Fibroblast of lung (primary cell): ENCODE data around the gene USF3. TPM values are rescaled to one million over a fixed set of nuclear protein-coding genes. Genes with fewer than 3 reads are reported as not detected.

ENCODE experiments used
- DNase-seq, 2 donors: peaks; one replicate each; pipeline versions ENCODE4 v3.0.0 to v3.0.0-alpha.2; 2010; ENCODE audit warnings: low read depth in 2 of 2
- H2AFZ ChIP-seq: 2 replicates; pipeline ENCODE4 v1.5.1; 2012; ENCODE audit warnings: low read length, control low read depth, inconsistent platforms
- H3K27ac ChIP-seq: 2 replicates; pipeline ENCODE4 v1.5.1; 2011; ENCODE audit warnings: low read length, control low read depth; ENCODE audit not compliant: insufficient read depth
- H3K27me3 ChIP-seq: 2 replicates; pipeline ENCODE4 v1.5.1; 2011; ENCODE audit warnings: mild to moderate bottlenecking, low read length; ENCODE audit not compliant: control insufficient read depth, insufficient read depth
- H3K36me3 ChIP-seq: 2 replicates; pipeline ENCODE4 v1.5.1; 2011; ENCODE audit warnings: low read length; ENCODE audit not compliant: control insufficient read depth, insufficient read depth
- H3K4me1 ChIP-seq: 2 replicates; pipeline ENCODE4 v1.5.1; 2011; ENCODE audit warnings: low read length; ENCODE audit not compliant: control insufficient read depth, insufficient read depth; ENCODE audit errors: extremely low read depth
- H3K4me2 ChIP-seq: 2 replicates; pipeline ENCODE4 v1.5.1; 2011; ENCODE audit warnings: low read length, control low read depth; ENCODE audit not compliant: insufficient read depth; ENCODE audit errors: extremely low read depth
- H3K4me3 ChIP-seq, 4 experiments: fragments of 200-600 bp in 1 of 4; sonication (generic) in 1 of 4; replicated peaks in 1 of 4; 2 replicates each; pipeline ENCODE4 v1.5.1; 2011 to 2016; ENCODE audit warnings: low read length in 4 of 4, low read depth in 3 of 4, mild to moderate bottlenecking in 3 of 4, control low read depth in 2 of 4, inconsistent platforms in 1 of 4, mixed read lengths in 1 of 4; ENCODE audit not compliant: insufficient read depth in 1 of 4; ENCODE audit errors: control extremely low read depth in 1 of 4
- H3K79me2 ChIP-seq: 2 replicates; pipeline ENCODE4 v1.5.1; 2012; ENCODE audit warnings: mild to moderate bottlenecking, low read length, inconsistent platforms; ENCODE audit not compliant: control insufficient read depth, insufficient read depth
- H3K9ac ChIP-seq: 2 replicates; pipeline ENCODE4 v1.5.1; 2011; ENCODE audit warnings: mild to moderate bottlenecking, low read length, control low read depth; ENCODE audit not compliant: insufficient read depth
- H3K9me3 ChIP-seq: 2 replicates; pipeline ENCODE4 v1.5.1; 2012; ENCODE audit warnings: low read depth, low read length; ENCODE audit not compliant: control insufficient read depth, insufficient read depth
- H4K20me1 ChIP-seq: 2 replicates; pipeline ENCODE4 v1.5.1; 2011; ENCODE audit warnings: low read length; ENCODE audit not compliant: control insufficient read depth, insufficient read depth; ENCODE audit errors: extremely low read depth
- EZH2 ChIP-seq: IDR thresholded peaks from 2 replicates; pipeline ENCODE4 v1.5.1; 2012; ENCODE audit warnings: low read length, control low read depth, mild to moderate bottlenecking; ENCODE audit errors: missing control alignments
- polyA minus RNA-seq: library from RNA; depleted of rRNA, polyadenylated mRNA; stranded (reverse); fragments of >200 nt; gene quantifications from 2 replicates; pipeline ENCODE4 v1.2.3, GENCODE V29; 2011; ENCODE audit warnings: low replicate concordance
- polyA plus RNA-seq, 2 donors: library from polyadenylated mRNA; depleted of rRNA in 1 of 2; stranded (reverse) in 1 of 2; unstranded in 1 of 2; fragments of >200 nt; gene quantifications; 2 replicates each; pipeline ENCODE4 v1.2.1, GENCODE V29; 2011 to 2012; ENCODE audit warnings: missing spikeins in 1 of 2
- total RNA-seq: library from RNA; depleted of rRNA; stranded (reverse); fragments of >200 nt; gene quantifications from 2 replicates; pipeline ENCODE4 v1.2.1, GENCODE V29; 2014
- TF ChIP-seq, protein P1 (sequence below), 2 donors: IDR thresholded peaks in 1 of 2; conservative IDR thresholded peaks in 1 of 2; 1 replicate in 1 of 2; 2 replicates in 1 of 2; pipeline ENCODE4 v1.5.1; 2011 to 2012; ENCODE audit warnings: low read length in 2 of 2, control low read depth in 1 of 2, inconsistent platforms in 1 of 2, low read depth in 1 of 2, mild to moderate bottlenecking in 1 of 2

The USF3 gene, protein sequence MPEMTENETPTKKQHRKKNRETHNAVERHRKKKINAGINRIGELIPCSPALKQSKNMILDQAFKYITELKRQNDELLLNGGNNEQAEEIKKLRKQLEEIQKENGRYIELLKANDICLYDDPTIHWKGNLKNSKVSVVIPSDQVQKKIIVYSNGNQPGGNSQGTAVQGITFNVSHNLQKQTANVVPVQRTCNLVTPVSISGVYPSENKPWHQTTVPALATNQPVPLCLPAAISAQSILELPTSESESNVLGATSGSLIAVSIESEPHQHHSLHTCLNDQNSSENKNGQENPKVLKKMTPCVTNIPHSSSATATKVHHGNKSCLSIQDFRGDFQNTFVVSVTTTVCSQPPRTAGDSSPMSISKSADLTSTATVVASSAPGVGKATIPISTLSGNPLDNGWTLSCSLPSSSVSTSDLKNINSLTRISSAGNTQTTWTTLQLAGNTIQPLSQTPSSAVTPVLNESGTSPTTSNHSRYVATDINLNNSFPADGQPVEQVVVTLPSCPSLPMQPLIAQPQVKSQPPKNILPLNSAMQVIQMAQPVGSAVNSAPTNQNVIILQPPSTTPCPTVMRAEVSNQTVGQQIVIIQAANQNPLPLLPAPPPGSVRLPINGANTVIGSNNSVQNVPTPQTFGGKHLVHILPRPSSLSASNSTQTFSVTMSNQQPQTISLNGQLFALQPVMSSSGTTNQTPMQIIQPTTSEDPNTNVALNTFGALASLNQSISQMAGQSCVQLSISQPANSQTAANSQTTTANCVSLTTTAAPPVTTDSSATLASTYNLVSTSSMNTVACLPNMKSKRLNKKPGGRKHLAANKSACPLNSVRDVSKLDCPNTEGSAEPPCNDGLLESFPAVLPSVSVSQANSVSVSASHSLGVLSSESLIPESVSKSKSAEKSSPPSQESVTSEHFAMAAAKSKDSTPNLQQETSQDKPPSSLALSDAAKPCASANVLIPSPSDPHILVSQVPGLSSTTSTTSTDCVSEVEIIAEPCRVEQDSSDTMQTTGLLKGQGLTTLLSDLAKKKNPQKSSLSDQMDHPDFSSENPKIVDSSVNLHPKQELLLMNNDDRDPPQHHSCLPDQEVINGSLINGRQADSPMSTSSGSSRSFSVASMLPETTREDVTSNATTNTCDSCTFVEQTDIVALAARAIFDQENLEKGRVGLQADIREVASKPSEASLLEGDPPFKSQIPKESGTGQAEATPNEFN (N-terminal part only)
- total RNA-seq, result 5.9 and 8.9 TPM in 2 replicates
- polyA plus RNA-seq, result 13.0 and 15.8 TPM in 2 replicates
- 3.3 and 4.9 TPM in 2 replicates for polyA plus RNA-seq (2012)
- polyA minus RNA-seq, result 11.3 and 11.6 TPM in 2 replicates

DNA sequence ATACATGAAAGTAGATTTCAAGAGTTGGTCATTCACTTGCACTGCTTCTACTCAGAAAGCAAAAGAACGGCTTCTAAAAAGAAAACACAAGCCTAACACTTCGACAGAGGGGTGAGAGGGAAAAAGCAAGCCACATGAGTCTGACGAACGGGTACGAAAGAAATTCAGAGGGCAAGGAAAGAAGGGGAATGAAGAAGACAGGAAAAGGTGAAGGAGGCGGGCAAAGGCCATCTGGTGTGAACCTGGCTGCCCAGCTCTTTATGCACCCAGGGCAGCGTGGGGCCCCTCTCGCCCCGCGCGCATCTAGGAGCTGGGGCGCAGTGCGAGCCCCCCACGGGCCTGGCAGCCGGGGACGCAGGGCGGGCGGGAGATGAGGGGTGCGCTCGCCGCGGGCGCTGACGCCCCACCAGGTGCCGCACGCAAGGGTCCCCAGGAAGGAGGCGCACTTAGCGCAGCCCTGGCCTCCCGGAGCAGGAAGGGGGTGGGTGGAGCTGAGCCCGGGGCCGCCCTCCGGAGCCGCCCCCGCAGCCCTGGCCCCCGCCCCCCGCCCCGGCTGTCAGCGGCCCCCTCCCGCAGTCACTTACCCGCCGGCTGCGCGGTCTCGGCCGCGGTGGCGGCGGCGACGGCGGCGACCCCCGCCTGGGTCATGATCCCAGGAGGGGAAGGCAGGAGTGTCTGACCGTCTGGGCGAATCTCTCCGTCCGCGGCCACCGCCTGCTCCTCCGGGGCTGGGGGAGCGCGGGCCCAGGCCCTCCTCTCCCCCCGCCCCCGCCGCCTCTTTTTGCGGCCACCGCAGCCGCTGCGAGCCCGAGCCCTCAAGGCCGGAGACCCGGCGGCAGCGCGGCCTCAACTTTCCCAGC lies at the start of gene USF3:
Gene USF3, minus strand, starts transcription at position 857 of the 860 bp plus-strand sequence. CDS start 21,764 bp downstream, outside the sequence.
- Histone ChIP-seq H2AFZ (peak within 1 kb of the TSS; percentile 100), H3K9ac (peak within 1 kb of the TSS; percentile 87), H3K27ac (peak within 1 kb of the TSS; percentile 84), H3K9me3 (no peaks in the 10 kb centered on the region), H3K4me1 (no peaks in the 10 kb centered on the region), H4K20me1 (no peaks in the 10 kb centered on the region), H3K27me3 (no peaks in the 10 kb centered on the region), H3K4me2 (peak within 1 kb of the TSS; percentile 99), H3K4me3 (peak within 1 kb of the TSS; percentile 84 to 100 (median 94)), H3K36me3 (no peaks in the 10 kb centered on the region), H3K79me2 (peaks cover 11% of the 10 kb centered on the region)
- DNase-seq, result peak; percentile 56 to 60
- TF ChIP-seq, protein P1, sequence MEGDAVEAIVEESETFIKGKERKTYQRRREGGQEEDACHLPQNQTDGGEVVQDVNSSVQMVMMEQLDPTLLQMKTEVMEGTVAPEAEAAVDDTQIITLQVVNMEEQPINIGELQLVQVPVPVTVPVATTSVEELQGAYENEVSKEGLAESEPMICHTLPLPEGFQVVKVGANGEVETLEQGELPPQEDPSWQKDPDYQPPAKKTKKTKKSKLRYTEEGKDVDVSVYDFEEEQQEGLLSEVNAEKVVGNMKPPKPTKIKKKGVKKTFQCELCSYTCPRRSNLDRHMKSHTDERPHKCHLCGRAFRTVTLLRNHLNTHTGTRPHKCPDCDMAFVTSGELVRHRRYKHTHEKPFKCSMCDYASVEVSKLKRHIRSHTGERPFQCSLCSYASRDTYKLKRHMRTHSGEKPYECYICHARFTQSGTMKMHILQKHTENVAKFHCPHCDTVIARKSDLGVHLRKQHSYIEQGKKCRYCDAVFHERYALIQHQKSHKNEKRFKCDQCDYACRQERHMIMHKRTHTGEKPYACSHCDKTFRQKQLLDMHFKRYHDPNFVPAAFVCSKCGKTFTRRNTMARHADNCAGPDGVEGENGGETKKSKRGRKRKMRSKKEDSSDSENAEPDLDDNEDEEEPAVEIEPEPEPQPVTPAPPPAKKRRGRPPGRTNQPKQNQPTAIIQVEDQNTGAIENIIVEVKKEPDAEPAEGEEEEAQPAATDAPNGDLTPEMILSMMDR (conservative IDR thresholded peaks at IDR 0.05 in 1 of 2, IDR thresholded peaks at IDR 0.05 in 1 of 2; ENCODE audit: low read depth in 1 of 2, low read length in 2 of 2), result no peak
- TF ChIP-seq EZH2, result no peak

DNA sequence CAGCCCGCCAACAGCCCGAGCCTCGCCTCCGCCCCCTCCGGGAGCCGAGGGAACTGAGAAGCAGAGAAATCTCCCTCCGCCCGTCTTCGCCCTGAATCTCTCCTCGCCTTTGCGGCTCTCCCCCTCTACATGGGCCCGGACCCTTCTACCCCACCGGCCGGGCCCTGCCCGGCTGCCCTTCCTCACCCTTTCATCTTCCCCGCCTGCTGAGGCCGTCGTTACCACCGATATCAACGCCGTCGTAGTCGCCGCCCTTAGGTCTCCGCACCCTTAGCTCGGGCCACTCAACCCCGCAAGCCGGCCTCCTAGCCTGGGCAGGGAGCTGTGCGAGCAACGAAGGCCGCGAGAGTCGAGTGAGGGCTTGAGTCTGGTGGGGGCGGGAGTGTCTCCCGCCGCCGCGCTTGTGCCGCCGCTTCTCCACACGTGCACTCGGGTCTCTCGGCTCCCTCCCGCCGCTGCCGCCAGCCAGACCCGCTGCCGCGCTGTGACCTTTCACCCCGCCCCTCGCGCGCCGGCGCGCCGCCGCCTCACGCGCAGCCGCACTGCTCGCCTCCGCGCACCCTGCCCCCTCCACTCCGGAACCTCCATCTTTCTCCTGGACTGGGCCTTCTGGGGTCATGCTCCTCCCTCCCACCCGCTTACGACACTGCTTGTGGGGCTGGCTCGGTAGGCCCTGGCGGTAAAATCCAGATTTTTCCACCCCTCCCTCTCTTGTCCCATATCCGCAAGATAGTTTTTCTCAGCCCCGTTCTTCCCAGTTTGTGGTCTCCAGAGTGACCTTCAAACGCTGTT lies 49.5 kb upstream of the USF3 start, which contains the start of gene NAA50:
Gene NAA50, minus strand, starts transcription at position 494 of the 792 bp plus-strand sequence. Its CDS starts 300 bp downstream, at position 194.
- Histone ChIP-seq H3K9me3 (no peaks in the 10 kb centered on the region), H2AFZ (peak within 1 kb of the TSS; percentile 89), H3K4me1 (peaks cover 7% of the 10 kb centered on the region), H3K4me2 (peak within 1 kb of the TSS; percentile 99), H4K20me1 (peaks cover 3% of the 10 kb centered on the region), H3K79me2 (peaks cover 85% of the 10 kb centered on the region), H3K36me3 (no peaks in the 10 kb centered on the region), H3K4me3 (peak within 1 kb of the TSS; percentile 82 to 100 (median 92)), H3K9ac (peak within 1 kb of the TSS; percentile 96), H3K27ac (peak within 1 kb of the TSS; percentile 100), H3K27me3 (no peaks in the 10 kb centered on the region)
- TF ChIP-seq EZH2, result no peak
- TF ChIP-seq, protein P1 (conservative IDR thresholded peaks at IDR 0.05 in 1 of 2, IDR thresholded peaks at IDR 0.05 in 1 of 2; ENCODE audit: low read depth in 1 of 2, low read length in 2 of 2), result peak; percentile 37 to 49
- peak; percentile 90 to 96 for DNase-seq
